ENCODE data around the gene CATSPERZ.

Gene CATSPERZ

GRCh38 chr11:64342869-64343745, 42.9 kb downstream of the CATSPERZ start:
- DNase-seq, result no peak

GRCh38 chr11:64343767-64344559, 43.8 kb downstream of the CATSPERZ start:
- no peak for DNase-seq

- no peak for DNase-seq
These were observed 44.6 kb downstream of the CATSPERZ start for GRCh38 chr11:64344787-64345186.

GRCh38 chr11:64347193-64347867, 47.2 kb downstream of the CATSPERZ start:
- no peak for DNase-seq

GRCh38 chr11:64348383-64349024, 48.3 kb downstream of the CATSPERZ start:
- DNase-seq, result no peak

GRCh38 chr11:64349025-64349387, 48.8 kb downstream of the CATSPERZ start:
- no peak for DNase-seq

GRCh38 chr11:64349404-64349803, 49.2 kb downstream of the CATSPERZ start:
- no peak for DNase-seq

- DNase-seq, result no peak
These were observed 51.0 kb downstream of the CATSPERZ start for GRCh38 chr11:64351136-64351631.

GRCh38 chr11:64352099-64352994, 52.2 kb downstream of the CATSPERZ start:
- DNase-seq, result no peak

- no peak for DNase-seq
These were observed 53.0 kb downstream of the CATSPERZ start for GRCh38 chr11:64352995-64353714.

GRCh38 chr11:64353715-64354506, 53.8 kb downstream of the CATSPERZ start:
- no peak for DNase-seq
